Measurements from ENCODE around the gene EEIG1.

EEIG1 gene

DNA sequence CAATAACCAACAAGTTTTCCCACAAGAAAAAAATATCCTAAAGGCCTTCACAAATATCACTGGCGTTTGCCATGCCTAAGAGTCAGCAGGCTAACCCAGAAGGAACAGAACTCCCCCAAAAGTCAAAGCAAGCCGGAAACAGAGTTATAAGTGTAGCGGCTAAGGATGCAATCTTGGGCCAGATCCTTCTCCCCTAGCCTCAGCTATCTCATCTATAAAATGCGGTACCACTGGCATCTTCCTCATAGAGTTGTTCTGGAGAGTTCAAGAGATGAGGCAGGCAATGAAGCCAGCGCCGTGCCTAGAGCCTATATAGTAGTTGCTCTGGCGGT, 43.8 kb downstream of the EEIG1 start:
- peak overlapping the region; percentile 22 for H3K27ac Mint-ChIP-seq
- peak overlapping the region; percentile 93 for H3K4me3 Mint-ChIP-seq
- DNase-seq: no peak
- H3K9me3 Mint-ChIP-seq: no peaks in the 10 kb centered on the region
- H3K27me3 Mint-ChIP-seq (ENCODE audit: low read depth, poor library complexity): no peaks in the 10 kb centered on the region
- peaks cover 37% of the 10 kb centered on the region for H3K4me1 Mint-ChIP-seq
- TF ChIP-seq, protein P1, sequence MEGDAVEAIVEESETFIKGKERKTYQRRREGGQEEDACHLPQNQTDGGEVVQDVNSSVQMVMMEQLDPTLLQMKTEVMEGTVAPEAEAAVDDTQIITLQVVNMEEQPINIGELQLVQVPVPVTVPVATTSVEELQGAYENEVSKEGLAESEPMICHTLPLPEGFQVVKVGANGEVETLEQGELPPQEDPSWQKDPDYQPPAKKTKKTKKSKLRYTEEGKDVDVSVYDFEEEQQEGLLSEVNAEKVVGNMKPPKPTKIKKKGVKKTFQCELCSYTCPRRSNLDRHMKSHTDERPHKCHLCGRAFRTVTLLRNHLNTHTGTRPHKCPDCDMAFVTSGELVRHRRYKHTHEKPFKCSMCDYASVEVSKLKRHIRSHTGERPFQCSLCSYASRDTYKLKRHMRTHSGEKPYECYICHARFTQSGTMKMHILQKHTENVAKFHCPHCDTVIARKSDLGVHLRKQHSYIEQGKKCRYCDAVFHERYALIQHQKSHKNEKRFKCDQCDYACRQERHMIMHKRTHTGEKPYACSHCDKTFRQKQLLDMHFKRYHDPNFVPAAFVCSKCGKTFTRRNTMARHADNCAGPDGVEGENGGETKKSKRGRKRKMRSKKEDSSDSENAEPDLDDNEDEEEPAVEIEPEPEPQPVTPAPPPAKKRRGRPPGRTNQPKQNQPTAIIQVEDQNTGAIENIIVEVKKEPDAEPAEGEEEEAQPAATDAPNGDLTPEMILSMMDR (IDR thresholded peaks at IDR 0.05): no peak
- peaks cover 4% of the 10 kb centered on the region for H3K36me3 Mint-ChIP-seq (ENCODE audit: low read depth)

DNA sequence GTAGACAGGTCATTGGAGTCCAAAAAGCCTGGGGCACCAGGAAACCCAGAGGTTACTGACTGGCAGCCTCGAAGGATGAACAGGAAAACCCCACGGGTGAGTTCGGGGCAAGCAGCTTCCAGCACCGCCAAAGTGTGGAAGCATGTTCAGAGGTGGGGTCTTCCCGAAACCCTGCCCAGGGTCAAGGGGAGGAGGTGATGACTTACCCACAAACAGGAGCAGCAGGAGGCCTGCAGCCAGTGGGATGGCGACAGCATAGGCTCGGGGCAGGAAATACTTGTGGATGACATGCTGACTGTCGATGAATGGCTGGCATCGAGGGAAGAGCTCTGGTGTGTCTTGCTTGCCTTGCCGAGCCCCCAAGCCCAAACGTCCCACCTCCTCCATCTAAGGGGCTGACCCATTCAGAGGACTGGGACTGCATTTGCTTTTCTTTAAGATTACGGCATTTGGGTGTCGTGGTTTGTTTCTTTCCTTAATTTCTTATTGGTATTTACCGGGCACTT, 44.4 kb downstream of the EEIG1 start:
- peaks cover 1% of the 10 kb centered on the region for H3K27me3 Mint-ChIP-seq (ENCODE audit: low read depth, poor library complexity)
- peaks cover 4% of the 10 kb centered on the region for H3K36me3 Mint-ChIP-seq (ENCODE audit: low read depth)
- H3K4me3 Mint-ChIP-seq: peak overlapping the region; percentile 93
- H3K27ac Mint-ChIP-seq: no peak overlapping the region
- H3K4me1 Mint-ChIP-seq: peaks cover 41% of the 10 kb centered on the region
- H3K9me3 Mint-ChIP-seq: no peaks in the 10 kb centered on the region
- no peak for DNase-seq
- TF ChIP-seq, protein P1 (IDR thresholded peaks at IDR 0.05): no peak

DNA sequence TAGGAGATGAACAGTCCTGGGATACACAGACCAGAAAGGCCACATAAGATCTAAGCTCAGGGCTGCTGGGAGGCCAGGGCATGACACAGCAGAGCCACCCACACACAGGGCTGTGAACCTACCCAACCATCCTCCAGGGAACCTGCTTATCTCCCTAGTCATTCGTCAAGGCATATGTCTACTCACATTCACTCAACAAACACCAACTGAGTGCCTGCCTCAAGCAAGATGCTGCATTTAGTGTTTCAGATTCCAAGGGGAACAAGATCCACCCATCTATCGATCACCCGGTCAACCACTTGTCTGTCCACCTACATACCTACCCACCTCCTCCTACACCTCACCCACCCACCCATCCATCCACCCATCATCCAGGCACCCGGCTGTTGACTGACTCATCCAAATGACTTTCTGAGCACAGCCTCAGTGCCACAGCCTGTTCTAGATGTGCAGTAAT, 45.0 kb downstream of the EEIG1 start:
- H3K4me3 Mint-ChIP-seq: peak overlapping the region; percentile 93
- peaks cover 4% of the 10 kb centered on the region for H3K36me3 Mint-ChIP-seq (ENCODE audit: low read depth)
- DNase-seq: no peak
- H3K4me1 Mint-ChIP-seq: peaks cover 48% of the 10 kb centered on the region
- no peaks in the 10 kb centered on the region for H3K9me3 Mint-ChIP-seq
- TF ChIP-seq, protein P1 (IDR thresholded peaks at IDR 0.05): no peak
- peaks cover 3% of the 10 kb centered on the region for H3K27me3 Mint-ChIP-seq (ENCODE audit: low read depth, poor library complexity)
- no peak overlapping the region for H3K27ac Mint-ChIP-seq

DNA sequence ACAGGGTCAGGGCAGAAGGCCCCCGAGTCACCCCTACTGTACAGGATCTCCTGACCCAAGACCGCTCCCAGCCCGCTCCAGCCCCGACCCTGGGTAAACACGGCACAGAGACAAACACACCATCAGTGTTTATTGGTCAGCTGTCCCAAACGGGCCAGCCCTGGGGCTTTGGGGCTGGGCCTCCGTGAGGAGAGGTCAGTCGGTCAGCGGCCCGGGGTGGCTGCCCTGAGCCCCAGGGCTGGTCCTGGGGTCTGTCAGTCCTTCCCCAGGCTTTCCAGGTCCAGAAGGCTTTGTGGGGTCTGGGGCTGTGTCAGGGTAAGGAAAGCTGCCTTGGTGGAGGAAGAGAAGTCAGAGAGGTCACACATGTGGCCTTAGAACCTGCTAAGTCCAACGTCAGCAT, 45.8 kb downstream of the EEIG1 start:
- TF ChIP-seq, protein P1 (IDR thresholded peaks at IDR 0.05): no peak
- peak overlapping the region; percentile 26 for H3K27ac Mint-ChIP-seq
- H3K9me3 Mint-ChIP-seq: no peaks in the 10 kb centered on the region
- H3K4me3 Mint-ChIP-seq: peak overlapping the region; percentile 64
- H3K36me3 Mint-ChIP-seq (ENCODE audit: low read depth): no peaks in the 10 kb centered on the region
- peaks cover 48% of the 10 kb centered on the region for H3K4me1 Mint-ChIP-seq
- no peak for DNase-seq
- H3K27me3 Mint-ChIP-seq (ENCODE audit: low read depth, poor library complexity): peaks cover 7% of the 10 kb centered on the region

DNA sequence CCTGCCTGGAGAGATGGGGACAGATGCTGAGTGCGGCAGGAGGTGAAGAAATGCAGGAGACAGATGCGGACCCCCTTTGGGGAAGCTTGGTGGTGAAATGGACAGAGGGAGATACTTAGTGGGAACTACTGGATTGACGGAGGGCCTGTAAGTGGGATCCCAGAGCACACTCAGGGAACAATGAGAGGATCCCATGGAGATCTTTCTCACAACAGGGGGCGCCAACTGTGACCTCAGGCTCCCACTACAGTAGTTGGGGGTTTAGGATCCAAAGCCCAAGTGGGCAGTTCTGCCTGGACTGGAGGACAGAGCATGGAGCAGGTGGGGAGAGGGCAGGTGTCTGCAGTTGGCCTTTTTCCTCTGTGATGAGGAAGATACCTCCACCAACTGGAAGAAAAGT, 46.5 kb downstream of the EEIG1 start:
- Mint-ChIP-seq H3K4me1 (peaks cover 48% of the 10 kb centered on the region), H3K27ac (peak overlapping the region; percentile 66), H3K27me3 (ENCODE audit: low read depth, poor library complexity) (peaks cover 14% of the 10 kb centered on the region), H3K9me3 (no peaks in the 10 kb centered on the region), H3K36me3 (ENCODE audit: low read depth) (no peaks in the 10 kb centered on the region), H3K4me3 (peak overlapping the region; percentile 37)
- TF ChIP-seq, protein P1 (IDR thresholded peaks at IDR 0.05): no peak
- no peak for DNase-seq

DNA sequence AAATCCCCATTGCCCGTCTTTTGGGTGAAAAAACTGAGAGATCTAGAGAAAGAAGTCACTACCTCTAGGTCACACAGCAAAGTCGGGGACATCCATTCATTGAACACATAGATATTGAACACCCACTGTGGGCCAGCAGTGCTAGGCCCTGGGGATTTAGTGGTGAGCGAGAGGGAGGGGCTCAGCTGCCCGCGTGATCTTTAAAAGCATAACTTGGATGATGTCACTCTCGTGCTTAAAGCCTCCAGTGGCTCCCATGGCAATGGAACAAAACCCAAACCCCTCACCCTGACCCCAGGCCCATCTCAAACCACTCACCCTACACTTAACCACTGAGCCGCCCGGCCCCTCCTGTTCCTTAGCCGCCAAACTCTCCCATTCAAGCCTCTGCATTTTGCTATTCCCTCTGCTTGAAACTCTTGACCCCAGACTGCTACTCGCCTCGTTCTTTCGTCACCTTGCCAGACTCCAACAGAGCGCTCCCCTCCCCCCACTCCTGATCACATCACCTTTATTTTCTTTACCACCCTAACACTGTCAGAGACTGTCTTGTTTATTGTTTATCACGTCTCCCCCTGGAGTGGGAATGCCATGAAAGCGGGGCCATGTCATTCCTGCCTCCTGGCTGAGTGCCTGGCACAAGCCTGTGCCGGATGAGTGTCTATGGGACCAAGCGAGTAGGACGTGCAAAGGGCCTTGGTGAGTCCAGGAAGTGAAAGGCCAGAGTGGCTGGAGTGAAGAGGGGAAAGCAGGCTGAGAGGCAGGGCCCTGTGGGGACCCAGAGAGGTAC, 49.5 kb downstream of the EEIG1 start:
- Mint-ChIP-seq H3K27ac (no peak overlapping the region), H3K4me3 (peak overlapping the region; percentile 60), H3K9me3 (no peaks in the 10 kb centered on the region), H3K4me1 (peaks cover 24% of the 10 kb centered on the region), H3K27me3 (ENCODE audit: low read depth, poor library complexity) (peaks cover 44% of the 10 kb centered on the region), H3K36me3 (ENCODE audit: low read depth) (no peaks in the 10 kb centered on the region)
- TF ChIP-seq, protein P1 (IDR thresholded peaks at IDR 0.05): no peak
- DNase-seq: no peak
